ENCODE measurements around the gene DST. TPM values are rescaled to one million over a fixed set of nuclear protein-coding genes. Genes with fewer than 3 reads are reported as not detected.
A peak's percentile ranks its signal among the peaks of the same experiment; 100 is the strongest.

The DST gene
- polyA plus RNA-seq, 1 of the 3 experiments (the other 2 are of a cell fraction): 64.3 TPM

DNA sequence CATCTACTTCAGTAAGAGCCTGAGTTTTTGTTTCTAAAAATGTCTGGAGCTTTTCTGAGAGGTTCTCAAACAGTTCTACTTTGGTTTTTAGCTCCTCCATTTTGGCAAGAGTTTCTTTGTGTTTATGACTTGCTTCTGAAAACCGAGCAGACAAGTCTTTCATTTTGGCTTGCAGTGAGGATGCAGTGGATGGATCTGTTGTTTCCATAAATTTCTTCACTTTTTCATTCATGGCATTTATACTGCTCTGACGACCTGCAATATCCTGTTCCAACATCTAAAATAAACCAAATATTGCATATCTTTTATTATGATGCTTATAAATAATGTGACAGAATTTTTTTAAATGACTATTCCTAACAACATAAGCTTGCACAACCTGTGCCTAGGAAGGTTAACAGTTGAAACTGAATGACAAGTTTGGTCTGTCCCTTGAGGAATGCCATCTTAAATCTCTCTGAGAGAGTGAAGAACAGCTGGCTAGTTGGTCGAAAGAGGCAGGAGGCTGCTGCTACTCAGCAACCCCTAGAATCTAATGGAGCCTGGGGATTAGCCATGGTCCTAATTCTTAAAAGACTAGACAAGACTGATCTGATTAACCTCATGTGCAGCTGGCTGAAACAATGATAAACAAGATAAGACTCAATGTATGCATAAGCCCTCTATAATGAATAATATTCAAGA, 69.8 kb downstream of the DST start (continued):
- TF ChIP-seq, protein P1, sequence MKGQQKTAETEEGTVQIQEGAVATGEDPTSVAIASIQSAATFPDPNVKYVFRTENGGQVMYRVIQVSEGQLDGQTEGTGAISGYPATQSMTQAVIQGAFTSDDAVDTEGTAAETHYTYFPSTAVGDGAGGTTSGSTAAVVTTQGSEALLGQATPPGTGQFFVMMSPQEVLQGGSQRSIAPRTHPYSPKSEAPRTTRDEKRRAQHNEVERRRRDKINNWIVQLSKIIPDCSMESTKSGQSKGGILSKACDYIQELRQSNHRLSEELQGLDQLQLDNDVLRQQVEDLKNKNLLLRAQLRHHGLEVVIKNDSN (IDR thresholded peaks at IDR 0.05; ENCODE audit: borderline replicate concordance, low read depth): no peak
- TF ChIP-seq YY1 (IDR thresholded peaks at IDR 0.05; ENCODE audit: low read depth) (no peak), SIN3A (IDR thresholded peaks at IDR 0.05; ENCODE audit: borderline replicate concordance, low read depth, low read length) (no peak), RFX5 (IDR thresholded peaks at IDR 0.05; ENCODE audit: low read length) (peak; percentile 26; the same call in 1 of the 2 replicates), POLR2AphosphoS5 (IDR thresholded peaks at IDR 0.05; ENCODE audit: low read depth, low read length) (no peak), SMC3 (IDR thresholded peaks at IDR 0.05; ENCODE audit: low read depth, low read length) (no peak), RXRA (IDR thresholded peaks at IDR 0.05; ENCODE audit: borderline replicate concordance, low read depth) (no peak), JUND (IDR thresholded peaks at IDR 0.05) (no peak)
- TF ChIP-seq, protein P2, sequence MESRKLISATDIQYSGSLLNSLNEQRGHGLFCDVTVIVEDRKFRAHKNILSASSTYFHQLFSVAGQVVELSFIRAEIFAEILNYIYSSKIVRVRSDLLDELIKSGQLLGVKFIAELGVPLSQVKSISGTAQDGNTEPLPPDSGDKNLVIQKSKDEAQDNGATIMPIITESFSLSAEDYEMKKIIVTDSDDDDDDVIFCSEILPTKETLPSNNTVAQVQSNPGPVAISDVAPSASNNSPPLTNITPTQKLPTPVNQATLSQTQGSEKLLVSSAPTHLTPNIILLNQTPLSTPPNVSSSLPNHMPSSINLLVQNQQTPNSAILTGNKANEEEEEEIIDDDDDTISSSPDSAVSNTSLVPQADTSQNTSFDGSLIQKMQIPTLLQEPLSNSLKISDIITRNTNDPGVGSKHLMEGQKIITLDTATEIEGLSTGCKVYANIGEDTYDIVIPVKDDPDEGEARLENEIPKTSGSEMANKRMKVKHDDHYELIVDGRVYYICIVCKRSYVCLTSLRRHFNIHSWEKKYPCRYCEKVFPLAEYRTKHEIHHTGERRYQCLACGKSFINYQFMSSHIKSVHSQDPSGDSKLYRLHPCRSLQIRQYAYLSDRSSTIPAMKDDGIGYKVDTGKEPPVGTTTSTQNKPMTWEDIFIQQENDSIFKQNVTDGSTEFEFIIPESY (IDR thresholded peaks at IDR 0.05; ENCODE audit: borderline replicate concordance, low read depth): no peak

DNA sequence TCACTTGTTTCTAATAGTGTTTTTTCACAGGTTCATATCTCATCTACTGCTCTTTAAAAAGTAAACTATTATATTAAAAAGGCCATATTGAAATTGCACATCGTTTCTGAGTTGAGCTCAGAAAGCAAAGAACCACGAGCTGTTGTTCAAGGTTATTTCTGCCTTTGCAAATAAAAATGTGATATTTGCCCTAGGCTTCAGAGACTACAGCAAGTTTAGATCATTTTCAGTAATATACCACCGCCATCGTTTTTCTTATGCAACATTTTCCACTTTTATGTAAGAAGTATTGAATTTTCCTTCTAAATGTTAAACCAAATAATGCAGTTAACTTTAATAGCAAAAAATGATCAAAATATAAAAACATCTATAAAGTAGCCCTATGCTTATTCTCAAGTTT, 71.1 kb downstream of the DST start:
- POLR2A ChIA-PET: interaction anchor here (0.6 kb wide), 1 partner anchor 9 kb away, joined by 6 read pairs; no protein-coding TSS in a partner anchor
- no peak for TF ChIP-seq TEAD4 (IDR thresholded peaks at IDR 0.05; ENCODE audit: borderline replicate concordance, insufficient read depth)
- TF ChIP-seq, protein P2 (IDR thresholded peaks at IDR 0.05; ENCODE audit: borderline replicate concordance, low read depth): no peak
- TF ChIP-seq ELF1 (IDR thresholded peaks at IDR 0.05): no peak
- TF ChIP-seq, protein P3, sequence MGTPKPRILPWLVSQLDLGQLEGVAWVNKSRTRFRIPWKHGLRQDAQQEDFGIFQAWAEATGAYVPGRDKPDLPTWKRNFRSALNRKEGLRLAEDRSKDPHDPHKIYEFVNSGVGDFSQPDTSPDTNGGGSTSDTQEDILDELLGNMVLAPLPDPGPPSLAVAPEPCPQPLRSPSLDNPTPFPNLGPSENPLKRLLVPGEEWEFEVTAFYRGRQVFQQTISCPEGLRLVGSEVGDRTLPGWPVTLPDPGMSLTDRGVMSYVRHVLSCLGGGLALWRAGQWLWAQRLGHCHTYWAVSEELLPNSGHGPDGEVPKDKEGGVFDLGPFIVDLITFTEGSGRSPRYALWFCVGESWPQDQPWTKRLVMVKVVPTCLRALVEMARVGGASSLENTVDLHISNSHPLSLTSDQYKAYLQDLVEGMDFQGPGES (IDR thresholded peaks at IDR 0.05; ENCODE audit: low read depth, low read length): no peak
- TF ChIP-seq, protein P4, sequence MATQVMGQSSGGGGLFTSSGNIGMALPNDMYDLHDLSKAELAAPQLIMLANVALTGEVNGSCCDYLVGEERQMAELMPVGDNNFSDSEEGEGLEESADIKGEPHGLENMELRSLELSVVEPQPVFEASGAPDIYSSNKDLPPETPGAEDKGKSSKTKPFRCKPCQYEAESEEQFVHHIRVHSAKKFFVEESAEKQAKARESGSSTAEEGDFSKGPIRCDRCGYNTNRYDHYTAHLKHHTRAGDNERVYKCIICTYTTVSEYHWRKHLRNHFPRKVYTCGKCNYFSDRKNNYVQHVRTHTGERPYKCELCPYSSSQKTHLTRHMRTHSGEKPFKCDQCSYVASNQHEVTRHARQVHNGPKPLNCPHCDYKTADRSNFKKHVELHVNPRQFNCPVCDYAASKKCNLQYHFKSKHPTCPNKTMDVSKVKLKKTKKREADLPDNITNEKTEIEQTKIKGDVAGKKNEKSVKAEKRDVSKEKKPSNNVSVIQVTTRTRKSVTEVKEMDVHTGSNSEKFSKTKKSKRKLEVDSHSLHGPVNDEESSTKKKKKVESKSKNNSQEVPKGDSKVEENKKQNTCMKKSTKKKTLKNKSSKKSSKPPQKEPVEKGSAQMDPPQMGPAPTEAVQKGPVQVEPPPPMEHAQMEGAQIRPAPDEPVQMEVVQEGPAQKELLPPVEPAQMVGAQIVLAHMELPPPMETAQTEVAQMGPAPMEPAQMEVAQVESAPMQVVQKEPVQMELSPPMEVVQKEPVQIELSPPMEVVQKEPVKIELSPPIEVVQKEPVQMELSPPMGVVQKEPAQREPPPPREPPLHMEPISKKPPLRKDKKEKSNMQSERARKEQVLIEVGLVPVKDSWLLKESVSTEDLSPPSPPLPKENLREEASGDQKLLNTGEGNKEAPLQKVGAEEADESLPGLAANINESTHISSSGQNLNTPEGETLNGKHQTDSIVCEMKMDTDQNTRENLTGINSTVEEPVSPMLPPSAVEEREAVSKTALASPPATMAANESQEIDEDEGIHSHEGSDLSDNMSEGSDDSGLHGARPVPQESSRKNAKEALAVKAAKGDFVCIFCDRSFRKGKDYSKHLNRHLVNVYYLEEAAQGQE (IDR thresholded peaks at IDR 0.05; ENCODE audit: low read depth, low read length): no peak
- TF ChIP-seq TCF12 (IDR thresholded peaks at IDR 0.05): no peak
- no peak for TF ChIP-seq JUND (IDR thresholded peaks at IDR 0.05)
- no peak for TF ChIP-seq RCOR1 (IDR thresholded peaks at IDR 0.05; ENCODE audit: low read length)
- TF ChIP-seq FOXJ3 (CRISPR knock-in tag; IDR thresholded peaks at IDR 0.05): no peak
- TF ChIP-seq SIN3A (IDR thresholded peaks at IDR 0.05; ENCODE audit: borderline replicate concordance, low read depth, low read length): no peak
- TF ChIP-seq POLR2AphosphoS5 (IDR thresholded peaks at IDR 0.05; ENCODE audit: low read depth, low read length): no peak
- TF ChIP-seq, protein P5, sequence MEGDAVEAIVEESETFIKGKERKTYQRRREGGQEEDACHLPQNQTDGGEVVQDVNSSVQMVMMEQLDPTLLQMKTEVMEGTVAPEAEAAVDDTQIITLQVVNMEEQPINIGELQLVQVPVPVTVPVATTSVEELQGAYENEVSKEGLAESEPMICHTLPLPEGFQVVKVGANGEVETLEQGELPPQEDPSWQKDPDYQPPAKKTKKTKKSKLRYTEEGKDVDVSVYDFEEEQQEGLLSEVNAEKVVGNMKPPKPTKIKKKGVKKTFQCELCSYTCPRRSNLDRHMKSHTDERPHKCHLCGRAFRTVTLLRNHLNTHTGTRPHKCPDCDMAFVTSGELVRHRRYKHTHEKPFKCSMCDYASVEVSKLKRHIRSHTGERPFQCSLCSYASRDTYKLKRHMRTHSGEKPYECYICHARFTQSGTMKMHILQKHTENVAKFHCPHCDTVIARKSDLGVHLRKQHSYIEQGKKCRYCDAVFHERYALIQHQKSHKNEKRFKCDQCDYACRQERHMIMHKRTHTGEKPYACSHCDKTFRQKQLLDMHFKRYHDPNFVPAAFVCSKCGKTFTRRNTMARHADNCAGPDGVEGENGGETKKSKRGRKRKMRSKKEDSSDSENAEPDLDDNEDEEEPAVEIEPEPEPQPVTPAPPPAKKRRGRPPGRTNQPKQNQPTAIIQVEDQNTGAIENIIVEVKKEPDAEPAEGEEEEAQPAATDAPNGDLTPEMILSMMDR (IDR thresholded peaks at IDR 0.05): no peak

More for the DNA sequence above, 71.1 kb downstream of the DST start:
- Histone ChIP-seq H3K79me2 (ENCODE audit: insufficient read depth) (peaks cover 16% of the 10 kb centered on the region; the same call in 1 of the 2 replicates), H3K27me3 (ENCODE audit: insufficient read depth) (no peaks in the 10 kb centered on the region), H3F3A (replicated peaks; ENCODE audit: insufficient read depth) (peaks cover 18% of the 10 kb centered on the region), H3K27ac (ENCODE audit: low read depth in 2 of 2, low read length in 1 of 2) (0 out of 4 replicates have a peak overlapping the region, but pooled peaks of 1 of the 2 experiments have one; percentile 16), H3K4me2 (no peak overlapping the region), H3K9ac (no peak overlapping the region), H3K4me1 (ENCODE audit: control insufficient read depth in 1 of 2, insufficient read depth in 2 of 2, low read depth in 1 of 2, low read length in 1 of 2) (peaks cover 14 to 30% of the 10 kb centered on the region in 2 experiments; a peak in 3 of 4 replicates), H3K9me3 (no peaks in the 10 kb centered on the region), H2AFZ (ENCODE audit: low read depth) (no peak overlapping the region), H3K4me3 (ENCODE audit: low read depth in 2 of 2, low read length in 1 of 2) (no peak overlapping the region), H3K36me3 (replicated peaks in 1 of 2; ENCODE audit: control insufficient read depth in 1 of 2, insufficient read depth in 2 of 2, low read length in 1 of 2) (peaks cover 49 to 62% of the 10 kb centered on the region in 2 experiments), H3K9me2 (no peaks in the 10 kb centered on the region), H4K20me1 (ENCODE audit: insufficient read depth) (no peaks in the 10 kb centered on the region)
- no peak for DNase-seq
- CTCF ChIA-PET: interaction anchor here (0.6 to 3.0 kb wide), 19 partner anchors 8 to 213 kb away, joined by 3 to 36 read pairs (median 6); no protein-coding TSS in a partner anchor
- 81% methylated on average over 4 of the region's 4 CpGs for WGBS (ENCODE audit: low lambda C conversion rate)

All from SK-N-SH (cell line).